ENCODE measurements around the gene EPHA7.

The EPHA7 gene

GRCh38 chr6:93259332-93259731, 160.0 kb downstream of the EPHA7 start:
- no CpG with 5 or more reads among the region's 3 CpGs for WGBS (ENCODE audit: insufficient coverage, insufficient read length)
- no peaks in the 10 kb centered on the region for H3K36me3 ChIP-seq (ENCODE audit: control insufficient read depth, insufficient read depth, low read length)
- H3K27me3 ChIP-seq (ENCODE audit: control insufficient read depth, insufficient read depth, low read length): no peaks in the 10 kb centered on the region
- no peaks in the 10 kb centered on the region for H3K9me3 ChIP-seq (ENCODE audit: control insufficient read depth, insufficient read depth, low read length)
- no peak overlapping the region for H3K27ac ChIP-seq (ENCODE audit: low read length)
- DNase-seq (ENCODE audit: low read depth, low spot score): no peak
- no peaks in the 10 kb centered on the region for H3K4me1 ChIP-seq (ENCODE audit: control insufficient read depth, insufficient read depth, low read length)
- H3K4me3 ChIP-seq (ENCODE audit: low read length): no peak overlapping the region

DNA sequence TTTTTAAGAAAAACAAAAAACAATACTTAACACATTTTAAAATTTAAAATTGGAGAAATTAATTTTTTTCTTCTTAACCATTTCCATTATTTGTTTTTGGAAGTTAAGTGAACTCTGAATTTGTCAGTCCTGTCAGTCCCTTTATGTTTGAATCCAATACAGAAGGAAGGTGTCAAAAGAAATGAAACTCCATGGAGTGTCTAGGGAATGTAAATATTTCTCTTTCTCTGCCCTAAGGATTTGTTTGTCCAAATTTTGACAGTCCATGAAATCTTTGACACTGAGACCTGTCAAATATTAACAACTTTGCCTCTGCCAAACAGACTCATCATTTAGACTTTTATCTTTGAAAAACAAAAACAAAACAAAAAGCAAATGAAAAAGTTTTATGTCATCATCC, 166.4 kb downstream of the EPHA7 start:
- Histone ChIP-seq H3K9me3 (ENCODE audit: control insufficient read depth, insufficient read depth, low read length) (no peaks in the 10 kb centered on the region), H3K4me1 (ENCODE audit: control insufficient read depth, insufficient read depth, low read length) (no peaks in the 10 kb centered on the region), H3K27ac (ENCODE audit: low read length) (no peak overlapping the region), H3K36me3 (ENCODE audit: control insufficient read depth, insufficient read depth, low read length) (no peaks in the 10 kb centered on the region), H3K4me3 (ENCODE audit: low read length) (no peak overlapping the region), H3K27me3 (ENCODE audit: control insufficient read depth, insufficient read depth, low read length) (no peaks in the 10 kb centered on the region)
- DNase-seq (ENCODE audit: low read depth, low spot score): no peak

DNA sequence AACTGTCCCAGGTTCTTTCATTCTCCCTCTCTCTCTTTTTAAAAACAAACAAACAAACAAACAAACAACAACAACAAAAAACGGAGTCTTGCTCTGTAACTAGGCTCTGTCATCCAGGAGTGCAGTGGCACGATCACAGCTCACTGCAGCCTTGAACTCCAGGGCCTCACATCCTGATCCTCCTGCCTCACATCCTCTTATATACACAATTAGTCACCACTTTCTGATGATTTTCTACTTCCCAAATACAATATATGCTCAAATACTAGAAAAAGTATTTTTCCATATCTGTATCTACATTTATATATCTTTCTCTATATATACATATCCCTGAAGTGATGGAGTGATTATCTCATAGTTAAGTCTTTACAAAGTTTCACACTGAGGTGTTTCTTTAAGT, 170.7 kb downstream of the EPHA7 start:
- no peak for DNase-seq (ENCODE audit: low read depth, low spot score)
- no peaks in the 10 kb centered on the region for H3K9me3 ChIP-seq (ENCODE audit: control insufficient read depth, insufficient read depth, low read length)
- no peaks in the 10 kb centered on the region for H3K27me3 ChIP-seq (ENCODE audit: control insufficient read depth, insufficient read depth, low read length)
- H3K36me3 ChIP-seq (ENCODE audit: control insufficient read depth, insufficient read depth, low read length): no peaks in the 10 kb centered on the region
- no peak overlapping the region for H3K27ac ChIP-seq (ENCODE audit: low read length)
- WGBS (ENCODE audit: insufficient coverage, insufficient read length): no CpG with 5 or more reads among the region's 2 CpGs
- no peaks in the 10 kb centered on the region for H3K4me1 ChIP-seq (ENCODE audit: control insufficient read depth, insufficient read depth, low read length)
- no peak overlapping the region for H3K4me3 ChIP-seq (ENCODE audit: low read length)

GRCh38 chr6:93243231-93243778, 176.1 kb downstream of the EPHA7 start:
- H3K27ac ChIP-seq (ENCODE audit: low read length): no peak overlapping the region
- DNase-seq (ENCODE audit: low read depth, low spot score): no peak
- no peaks in the 10 kb centered on the region for H3K27me3 ChIP-seq (ENCODE audit: control insufficient read depth, insufficient read depth, low read length)
- no peaks in the 10 kb centered on the region for H3K36me3 ChIP-seq (ENCODE audit: control insufficient read depth, insufficient read depth, low read length)
- no peaks in the 10 kb centered on the region for H3K9me3 ChIP-seq (ENCODE audit: control insufficient read depth, insufficient read depth, low read length)
- H3K4me1 ChIP-seq (ENCODE audit: control insufficient read depth, insufficient read depth, low read length): no peaks in the 10 kb centered on the region
- WGBS (ENCODE audit: insufficient coverage, insufficient read length): no CpG with 5 or more reads among the region's 1 CpG
- no peak overlapping the region for H3K4me3 ChIP-seq (ENCODE audit: low read length)

DNA sequence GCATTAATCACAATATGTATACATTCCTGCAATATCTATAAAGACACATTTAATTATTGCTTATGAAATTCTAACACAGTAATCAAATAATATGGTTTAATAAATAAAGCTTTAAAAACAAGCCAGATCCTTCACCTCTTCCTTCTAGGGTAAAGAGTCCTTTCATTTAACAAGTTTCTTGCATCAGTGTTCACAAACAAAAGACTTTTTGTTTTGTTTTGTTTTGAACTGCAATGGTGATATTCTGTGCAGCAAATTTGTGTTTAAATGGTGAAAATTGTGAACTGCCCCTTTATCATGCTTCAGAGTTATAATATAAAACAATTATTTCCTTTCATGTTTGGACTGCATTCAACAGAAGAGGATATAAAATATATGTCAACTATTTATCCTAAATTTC, 177.3 kb downstream of the EPHA7 start:
- Histone ChIP-seq H3K27ac (ENCODE audit: low read length) (no peak overlapping the region), H3K27me3 (ENCODE audit: control insufficient read depth, insufficient read depth, low read length) (no peaks in the 10 kb centered on the region), H3K4me3 (ENCODE audit: low read length) (no peak overlapping the region), H3K9me3 (ENCODE audit: control insufficient read depth, insufficient read depth, low read length) (no peaks in the 10 kb centered on the region), H3K4me1 (ENCODE audit: control insufficient read depth, insufficient read depth, low read length) (no peaks in the 10 kb centered on the region; the same call in 1 of the 2 replicates), H3K36me3 (ENCODE audit: control insufficient read depth, insufficient read depth, low read length) (no peaks in the 10 kb centered on the region)
- DNase-seq (ENCODE audit: low read depth, low spot score): no peak

GRCh38 chr6:93238632-93239031, 180.7 kb downstream of the EPHA7 start:
- WGBS (ENCODE audit: insufficient coverage, insufficient read length): no CpG with 5 or more reads among the region's 1 CpG
- Histone ChIP-seq H3K9me3 (ENCODE audit: control insufficient read depth, insufficient read depth, low read length) (no peaks in the 10 kb centered on the region), H3K27me3 (ENCODE audit: control insufficient read depth, insufficient read depth, low read length) (no peaks in the 10 kb centered on the region), H3K4me1 (ENCODE audit: control insufficient read depth, insufficient read depth, low read length) (no peaks in the 10 kb centered on the region; the same call in 1 of the 2 replicates), H3K4me3 (ENCODE audit: low read length) (no peak overlapping the region), H3K27ac (ENCODE audit: low read length) (no peak overlapping the region), H3K36me3 (ENCODE audit: control insufficient read depth, insufficient read depth, low read length) (no peaks in the 10 kb centered on the region)
- no peak for DNase-seq (ENCODE audit: low read depth, low spot score)

DNA sequence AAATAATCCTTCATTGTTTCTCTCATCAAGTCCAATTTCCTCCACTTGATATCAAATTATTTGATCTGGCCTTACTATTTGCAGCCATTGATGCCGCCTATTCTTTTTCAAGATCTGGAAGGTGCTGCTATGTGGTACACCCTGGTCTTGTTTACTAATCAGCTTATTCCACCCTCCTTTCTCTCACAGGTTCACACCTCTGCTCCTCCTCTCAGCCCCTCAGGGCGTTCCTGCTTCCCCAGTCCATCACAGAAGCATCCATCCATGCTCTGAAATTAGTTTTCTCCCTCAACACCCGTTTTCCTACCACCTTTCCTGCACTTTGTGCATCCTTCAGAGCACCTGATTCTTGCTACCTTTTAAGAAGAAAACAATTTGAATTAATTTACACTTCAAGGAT, 183.6 kb downstream of the EPHA7 start:
- no peak overlapping the region for H3K4me3 ChIP-seq (ENCODE audit: low read length)
- no peaks in the 10 kb centered on the region for H3K9me3 ChIP-seq (ENCODE audit: control insufficient read depth, insufficient read depth, low read length)
- no peaks in the 10 kb centered on the region for H3K27me3 ChIP-seq (ENCODE audit: control insufficient read depth, insufficient read depth, low read length)
- no CpG with 5 or more reads among the region's 3 CpGs for WGBS (ENCODE audit: insufficient coverage, insufficient read length)
- H3K36me3 ChIP-seq (ENCODE audit: control insufficient read depth, insufficient read depth, low read length): no peaks in the 10 kb centered on the region
- no peak for DNase-seq (ENCODE audit: low read depth, low spot score)
- no peaks in the 10 kb centered on the region; the same call in 1 of the 2 replicates for H3K4me1 ChIP-seq (ENCODE audit: control insufficient read depth, insufficient read depth, low read length)
- H3K27ac ChIP-seq (ENCODE audit: low read length): no peak overlapping the region

DNA sequence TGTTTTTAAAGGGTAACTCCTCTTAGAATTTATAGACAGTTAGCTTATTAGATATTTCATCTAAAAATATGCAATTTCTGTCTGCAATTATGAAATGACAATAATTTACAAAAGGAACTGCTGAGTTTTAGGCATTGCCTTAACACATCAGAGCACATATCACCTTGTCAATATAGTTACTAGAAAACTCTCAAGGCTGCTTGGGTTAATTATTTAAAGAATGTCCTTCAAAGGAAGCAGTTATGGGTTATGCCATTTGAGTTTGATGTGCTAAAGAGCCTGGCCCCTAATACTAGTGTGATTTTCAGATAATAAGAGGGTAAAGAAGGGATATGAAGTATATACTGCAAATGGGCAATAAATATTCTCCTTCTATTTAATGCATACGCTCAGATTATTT, 192.5 kb downstream of the EPHA7 start:
- H3K9me3 ChIP-seq (ENCODE audit: control insufficient read depth, insufficient read depth, low read length): no peaks in the 10 kb centered on the region
- no peaks in the 10 kb centered on the region for H3K4me1 ChIP-seq (ENCODE audit: control insufficient read depth, insufficient read depth, low read length)
- no peaks in the 10 kb centered on the region for H3K36me3 ChIP-seq (ENCODE audit: control insufficient read depth, insufficient read depth, low read length)
- no peaks in the 10 kb centered on the region for H3K27me3 ChIP-seq (ENCODE audit: control insufficient read depth, insufficient read depth, low read length)
- H3K27ac ChIP-seq (ENCODE audit: low read length): no peak overlapping the region
- no CpG with 5 or more reads among the region's 1 CpG for WGBS (ENCODE audit: insufficient coverage, insufficient read length)
- DNase-seq (ENCODE audit: low read depth, low spot score): no peak
- H3K4me3 ChIP-seq (ENCODE audit: low read length): no peak overlapping the region

GRCh38 chr6:93222071-93222851, 197.1 kb downstream of the EPHA7 start:
- no peaks in the 10 kb centered on the region for H3K9me3 ChIP-seq (ENCODE audit: control insufficient read depth, insufficient read depth, low read length)
- no peak for DNase-seq (ENCODE audit: low read depth, low spot score)
- no CpG with 5 or more reads among the region's 4 CpGs for WGBS (ENCODE audit: insufficient coverage, insufficient read length)
- no peaks in the 10 kb centered on the region for H3K36me3 ChIP-seq (ENCODE audit: control insufficient read depth, insufficient read depth, low read length)
- H3K4me1 ChIP-seq (ENCODE audit: control insufficient read depth, insufficient read depth, low read length): no peaks in the 10 kb centered on the region; the same call in 1 of the 2 replicates
- H3K27me3 ChIP-seq (ENCODE audit: control insufficient read depth, insufficient read depth, low read length): no peaks in the 10 kb centered on the region
- no peak overlapping the region for H3K27ac ChIP-seq (ENCODE audit: low read length)
- no peak overlapping the region for H3K4me3 ChIP-seq (ENCODE audit: low read length)

GRCh38 chr6:93219447-93219846, 199.9 kb downstream of the EPHA7 start:
- no peak overlapping the region for H3K4me3 ChIP-seq (ENCODE audit: low read length)
- WGBS (ENCODE audit: insufficient coverage, insufficient read length): no CpG with 5 or more reads among the region's 1 CpG
- H3K27me3 ChIP-seq (ENCODE audit: control insufficient read depth, insufficient read depth, low read length): no peaks in the 10 kb centered on the region
- no peaks in the 10 kb centered on the region for H3K36me3 ChIP-seq (ENCODE audit: control insufficient read depth, insufficient read depth, low read length)
- no peak for DNase-seq (ENCODE audit: low read depth, low spot score)
- H3K9me3 ChIP-seq (ENCODE audit: control insufficient read depth, insufficient read depth, low read length): no peaks in the 10 kb centered on the region
- no peak overlapping the region for H3K27ac ChIP-seq (ENCODE audit: low read length)
- H3K4me1 ChIP-seq (ENCODE audit: control insufficient read depth, insufficient read depth, low read length): no peaks in the 10 kb centered on the region; the same call in 1 of the 2 replicates

GRCh38 chr6:93218096-93218495, 201.3 kb downstream of the EPHA7 start:
- no CpG with 5 or more reads among the region's 2 CpGs for WGBS (ENCODE audit: insufficient coverage, insufficient read length)

More at GRCh38 chr6:93218096-93218495, 201.3 kb downstream of the EPHA7 start:
- Histone ChIP-seq H3K36me3 (ENCODE audit: control insufficient read depth, insufficient read depth, low read length) (no peaks in the 10 kb centered on the region), H3K27ac (ENCODE audit: low read length) (no peak overlapping the region), H3K4me1 (ENCODE audit: control insufficient read depth, insufficient read depth, low read length) (no peaks in the 10 kb centered on the region; the same call in 1 of the 2 replicates), H3K27me3 (ENCODE audit: control insufficient read depth, insufficient read depth, low read length) (no peaks in the 10 kb centered on the region), H3K9me3 (ENCODE audit: control insufficient read depth, insufficient read depth, low read length) (no peaks in the 10 kb centered on the region), H3K4me3 (ENCODE audit: low read length) (no peak overlapping the region)
- no peak for DNase-seq (ENCODE audit: low read depth, low spot score)
